Measurements from ENCODE around the gene STPG2. TPM values are rescaled to one million over a fixed set of nuclear protein-coding genes. Genes with fewer than 3 reads are reported as not detected.

The STPG2 gene
- total RNA-seq, 2 donors from 2014 or later, result 0.77 to 1.1 TPM

DNA sequence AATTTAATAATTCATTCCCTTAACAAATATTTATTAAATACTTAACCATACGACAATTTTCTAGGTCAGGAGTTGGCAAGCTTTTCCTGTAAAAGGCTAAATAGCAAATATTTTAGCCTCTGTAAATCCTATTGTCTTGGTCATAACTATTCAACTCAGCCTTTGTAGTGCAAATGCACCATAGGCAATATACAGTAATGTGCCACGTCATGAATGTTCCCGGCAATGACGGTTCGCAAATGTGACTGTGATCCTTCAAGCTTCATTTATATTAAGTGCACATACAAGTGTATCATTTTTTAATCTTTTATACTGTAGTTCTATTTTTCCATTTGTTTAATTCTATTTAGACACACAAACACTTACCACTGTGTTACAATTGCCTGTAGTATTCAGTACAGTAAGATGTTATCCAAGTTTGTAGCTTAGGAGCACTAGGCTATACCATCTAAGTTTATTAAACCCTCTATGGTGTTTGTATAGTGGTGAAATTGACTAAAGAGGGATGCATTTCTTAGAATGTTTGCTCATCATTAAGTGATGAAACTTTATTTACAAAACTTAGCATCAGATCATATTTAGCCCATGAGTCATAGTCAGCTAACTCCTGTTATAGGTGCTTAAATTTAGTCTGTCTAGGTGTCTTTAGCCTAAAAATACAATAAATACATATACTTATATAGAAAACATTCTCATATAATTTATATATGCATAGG is 553.6 kb downstream of the STPG2 start:
- 80% methylated on average over 5 of the region's 5 CpGs for WGBS
- H3K4me1 ChIP-seq (replicated peaks), result no peaks in the 10 kb centered on the region
- no peak for DNase-seq (ENCODE audit: low spot score)
- H3K9me3 ChIP-seq, result no peaks in the 10 kb centered on the region
- no peak overlapping the region for H3K27ac ChIP-seq
- intact Hi-C loops (cut with DNase I), result no loop called here
- no peak overlapping the region for H3K4me3 ChIP-seq
- H3K27me3 ChIP-seq (replicated peaks; ENCODE audit: insufficient read depth), result no peaks in the 10 kb centered on the region
- H3K36me3 ChIP-seq, result no peaks in the 10 kb centered on the region
- TF ChIP-seq POLR2A (IDR thresholded peaks at IDR 0.05) (no peak), POLR2AphosphoS5 (IDR thresholded peaks at IDR 0.05) (no peak)
- TF ChIP-seq, protein P1, sequence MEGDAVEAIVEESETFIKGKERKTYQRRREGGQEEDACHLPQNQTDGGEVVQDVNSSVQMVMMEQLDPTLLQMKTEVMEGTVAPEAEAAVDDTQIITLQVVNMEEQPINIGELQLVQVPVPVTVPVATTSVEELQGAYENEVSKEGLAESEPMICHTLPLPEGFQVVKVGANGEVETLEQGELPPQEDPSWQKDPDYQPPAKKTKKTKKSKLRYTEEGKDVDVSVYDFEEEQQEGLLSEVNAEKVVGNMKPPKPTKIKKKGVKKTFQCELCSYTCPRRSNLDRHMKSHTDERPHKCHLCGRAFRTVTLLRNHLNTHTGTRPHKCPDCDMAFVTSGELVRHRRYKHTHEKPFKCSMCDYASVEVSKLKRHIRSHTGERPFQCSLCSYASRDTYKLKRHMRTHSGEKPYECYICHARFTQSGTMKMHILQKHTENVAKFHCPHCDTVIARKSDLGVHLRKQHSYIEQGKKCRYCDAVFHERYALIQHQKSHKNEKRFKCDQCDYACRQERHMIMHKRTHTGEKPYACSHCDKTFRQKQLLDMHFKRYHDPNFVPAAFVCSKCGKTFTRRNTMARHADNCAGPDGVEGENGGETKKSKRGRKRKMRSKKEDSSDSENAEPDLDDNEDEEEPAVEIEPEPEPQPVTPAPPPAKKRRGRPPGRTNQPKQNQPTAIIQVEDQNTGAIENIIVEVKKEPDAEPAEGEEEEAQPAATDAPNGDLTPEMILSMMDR (IDR thresholded peaks at IDR 0.05), result no peak

DNA sequence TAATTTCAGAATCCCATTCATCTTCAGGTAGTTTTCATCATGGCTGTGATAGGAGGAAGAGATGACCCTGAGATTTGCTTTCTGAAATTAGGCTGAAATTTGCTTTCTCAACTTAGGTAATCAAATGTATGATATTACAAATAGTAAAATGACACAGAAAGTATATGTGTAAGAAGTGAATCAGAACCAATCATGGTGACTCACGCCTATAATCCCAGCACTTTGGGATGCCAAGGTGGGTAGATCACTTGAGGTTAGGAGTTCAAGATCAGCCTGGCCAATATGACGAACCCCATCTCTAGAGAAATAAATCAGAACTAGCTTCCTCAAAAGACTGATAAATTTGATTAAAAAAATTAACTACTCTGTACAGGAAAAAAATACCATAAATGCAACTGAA is 555.4 kb downstream of the STPG2 start:
- no peak for TF ChIP-seq POLR2A (IDR thresholded peaks at IDR 0.05)
- TF ChIP-seq POLR2AphosphoS5 (IDR thresholded peaks at IDR 0.05), result no peak
- TF ChIP-seq, protein P1 (IDR thresholded peaks at IDR 0.05), result no peak
- H3K4me1 ChIP-seq (replicated peaks), result no peaks in the 10 kb centered on the region
- WGBS, result 95% methylated on average over 2 of the region's 2 CpGs
- no peaks in the 10 kb centered on the region for H3K27me3 ChIP-seq (replicated peaks; ENCODE audit: insufficient read depth)
- no peaks in the 10 kb centered on the region for H3K36me3 ChIP-seq
- H3K27ac ChIP-seq, result no peak overlapping the region
- no peaks in the 10 kb centered on the region for H3K9me3 ChIP-seq
- no peak overlapping the region for H3K4me3 ChIP-seq
- intact Hi-C loops (cut with DNase I), result no loop called here
- DNase-seq (ENCODE audit: low spot score), result no peak

DNA sequence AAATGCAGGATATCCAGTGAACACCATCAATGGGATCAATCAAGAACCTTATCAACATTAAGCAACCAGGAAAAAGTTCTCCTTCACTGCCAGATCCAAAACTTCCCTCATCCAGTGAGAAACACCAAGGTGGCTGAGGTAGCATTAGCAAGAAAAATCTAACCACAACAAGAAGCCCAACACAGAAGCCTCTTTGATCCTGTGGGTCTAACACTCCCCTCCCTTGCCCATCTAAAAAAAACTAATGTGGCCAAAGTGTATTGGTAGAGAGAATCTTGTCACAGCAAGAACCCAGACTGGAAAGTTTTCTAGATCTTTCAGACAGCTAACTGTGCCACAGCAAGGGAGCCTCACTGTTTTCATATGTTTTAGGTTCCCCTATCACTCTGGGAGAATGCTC is 558.0 kb downstream of the STPG2 start:
- H3K9me3 ChIP-seq, result no peaks in the 10 kb centered on the region
- TF ChIP-seq, protein P1 (IDR thresholded peaks at IDR 0.05), result no peak
- no peak for TF ChIP-seq POLR2A (IDR thresholded peaks at IDR 0.05)
- no peak for TF ChIP-seq POLR2AphosphoS5 (IDR thresholded peaks at IDR 0.05)

DNA sequence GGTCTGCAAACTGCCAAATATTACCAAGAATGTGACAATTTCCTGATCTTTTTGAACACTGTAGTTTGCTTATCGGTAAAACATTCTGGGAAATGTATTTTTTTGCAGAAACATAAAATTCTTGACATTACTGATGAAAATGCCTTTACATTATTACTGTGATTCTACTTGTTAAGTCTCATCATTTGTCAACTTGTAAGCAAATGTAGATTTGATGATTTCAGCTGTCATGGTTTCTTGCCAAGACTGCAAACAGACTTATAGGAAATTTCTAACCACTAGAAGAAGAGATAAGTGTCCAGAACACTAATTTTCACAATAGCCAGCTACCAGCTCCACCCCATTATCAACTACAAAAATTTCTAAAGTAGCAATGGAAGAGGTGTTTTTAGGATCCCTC is 560.4 kb downstream of the STPG2 start:
- intact Hi-C loops (cut with DNase I), result no loop called here
- Histone ChIP-seq H3K4me3 (no peak overlapping the region), H3K27me3 (replicated peaks; ENCODE audit: insufficient read depth) (no peaks in the 10 kb centered on the region), H3K4me1 (replicated peaks) (no peaks in the 10 kb centered on the region), H3K9me3 (no peaks in the 10 kb centered on the region), H3K27ac (no peak overlapping the region), H3K36me3 (no peaks in the 10 kb centered on the region)
- TF ChIP-seq POLR2A (IDR thresholded peaks at IDR 0.05) (no peak), POLR2AphosphoS5 (IDR thresholded peaks at IDR 0.05) (no peak)
- TF ChIP-seq, protein P1 (IDR thresholded peaks at IDR 0.05), result no peak
- WGBS, result 81% methylated on average over 1 of the region's 1 CpG
- no peak for DNase-seq (ENCODE audit: low spot score)

More for the DNA sequence above, 558.0 kb downstream of the STPG2 start:
- Histone ChIP-seq H3K27ac (no peak overlapping the region), H3K36me3 (no peaks in the 10 kb centered on the region), H3K4me1 (replicated peaks) (no peaks in the 10 kb centered on the region), H3K4me3 (no peak overlapping the region), H3K27me3 (replicated peaks; ENCODE audit: insufficient read depth) (no peaks in the 10 kb centered on the region)
- intact Hi-C loops (cut with DNase I), result no loop called here
- no peak for DNase-seq (ENCODE audit: low spot score)

DNA sequence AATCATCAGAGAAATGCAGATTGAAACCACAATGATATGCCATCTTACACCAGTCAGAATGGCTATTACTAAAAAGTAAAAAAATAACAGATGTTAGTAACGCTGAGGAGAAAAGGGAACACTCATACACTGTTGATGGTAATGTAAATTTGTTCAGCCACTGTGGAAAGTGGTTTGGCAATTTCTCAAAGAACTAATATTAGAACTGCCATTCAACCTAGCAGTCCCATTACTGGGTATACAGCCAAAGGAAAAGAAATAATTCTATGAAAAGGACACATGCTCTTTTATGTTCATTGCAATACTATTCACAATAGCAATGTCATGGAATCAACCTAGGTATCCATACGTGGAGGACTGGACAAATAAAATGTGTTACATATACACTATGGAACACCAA is 566.3 kb downstream of the STPG2 start:
- intact Hi-C loops (cut with DNase I), result no loop called here
- Histone ChIP-seq H3K4me1 (replicated peaks) (no peaks in the 10 kb centered on the region), H3K4me3 (no peak overlapping the region), H3K9me3 (no peaks in the 10 kb centered on the region), H3K27me3 (replicated peaks; ENCODE audit: insufficient read depth) (no peaks in the 10 kb centered on the region), H3K36me3 (no peaks in the 10 kb centered on the region), H3K27ac (no peak overlapping the region)
- 39% methylated on average over 2 of the region's 2 CpGs for WGBS
- TF ChIP-seq POLR2A (IDR thresholded peaks at IDR 0.05) (no peak), POLR2AphosphoS5 (IDR thresholded peaks at IDR 0.05) (no peak)
- TF ChIP-seq, protein P1 (IDR thresholded peaks at IDR 0.05), result no peak
- DNase-seq (ENCODE audit: low spot score), result no peak

Data from prostate gland (tissue), 2 donors.